HG03565 (cell line): ENCODE measurements around the gene PRR23C.

Experiments used
- ATAC-seq: cut with Tn5 transposase; IDR thresholded peaks from one replicate; pipeline ENCODE4 v1.9.1; 2021; ENCODE audit warnings: mild to moderate bottlenecking, moderate library complexity; ENCODE audit not compliant: unreplicated experiment

PRR23C gene

GRCh38 chr3:139005356-139005993, 39.2 kb downstream of the PRR23C start:
- no peak for ATAC-seq

GRCh38 chr3:138995706-138996105, 49.0 kb downstream of the PRR23C start:
- ATAC-seq, result no peak
